ENCODE results near the gene PDCD7. TPM values are rescaled to one million over a fixed set of nuclear protein-coding genes. Genes with fewer than 3 reads are reported as not detected.
A peak's percentile ranks its signal among the peaks of the same experiment; 100 is the strongest.

The PDCD7 gene
- total and polyA plus RNA-seq, 12 donors: 9.0 to 25.1 (median 15.9) TPM

DNA sequence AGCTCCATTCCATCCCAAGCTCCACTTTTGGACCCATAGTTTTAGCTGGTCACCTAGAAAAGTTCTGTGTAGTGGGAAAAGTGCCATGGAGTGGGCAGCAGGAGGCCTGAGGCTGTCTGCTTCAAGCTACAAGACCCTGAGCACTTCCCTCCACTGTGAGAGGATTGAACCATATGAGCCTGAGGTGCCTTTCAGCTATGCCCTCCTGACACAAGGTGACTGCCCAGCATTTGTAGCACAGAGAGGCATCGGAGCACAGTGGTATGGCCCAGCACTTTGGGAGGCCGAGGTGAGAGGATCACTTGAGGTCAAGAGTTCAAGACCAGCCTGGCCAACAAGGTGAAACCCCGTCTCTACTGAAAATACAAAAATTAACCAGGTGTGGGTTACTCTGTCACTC is 61.0 kb downstream of the PDCD7 start:
- 85 to 95% methylated on average over 3 of the region's 3 CpGs for WGBS, 2 donors
- ATAC-seq (no peak), DNase-seq (no peak)
- intact Hi-C loops (cut with DNase I): no loop called here
- Histone ChIP-seq H3K4me3 (no peak overlapping the region), H3K27ac (peak overlapping the region in 9 of 10 donors; percentile 46 to 92 (median 84)), H3K9me3 (no peaks in the 10 kb centered on the region), H3K4me1 (peaks cover 28 to 76% (median 58%) of the 10 kb centered on the region in 9 donors), H3K27me3 (peaks cover 0 to 25% (median 4%) of the 10 kb centered on the region in 7 donors), H3K36me3 (no peaks in the 10 kb centered on the region)
- TF ChIP-seq, protein P1, sequence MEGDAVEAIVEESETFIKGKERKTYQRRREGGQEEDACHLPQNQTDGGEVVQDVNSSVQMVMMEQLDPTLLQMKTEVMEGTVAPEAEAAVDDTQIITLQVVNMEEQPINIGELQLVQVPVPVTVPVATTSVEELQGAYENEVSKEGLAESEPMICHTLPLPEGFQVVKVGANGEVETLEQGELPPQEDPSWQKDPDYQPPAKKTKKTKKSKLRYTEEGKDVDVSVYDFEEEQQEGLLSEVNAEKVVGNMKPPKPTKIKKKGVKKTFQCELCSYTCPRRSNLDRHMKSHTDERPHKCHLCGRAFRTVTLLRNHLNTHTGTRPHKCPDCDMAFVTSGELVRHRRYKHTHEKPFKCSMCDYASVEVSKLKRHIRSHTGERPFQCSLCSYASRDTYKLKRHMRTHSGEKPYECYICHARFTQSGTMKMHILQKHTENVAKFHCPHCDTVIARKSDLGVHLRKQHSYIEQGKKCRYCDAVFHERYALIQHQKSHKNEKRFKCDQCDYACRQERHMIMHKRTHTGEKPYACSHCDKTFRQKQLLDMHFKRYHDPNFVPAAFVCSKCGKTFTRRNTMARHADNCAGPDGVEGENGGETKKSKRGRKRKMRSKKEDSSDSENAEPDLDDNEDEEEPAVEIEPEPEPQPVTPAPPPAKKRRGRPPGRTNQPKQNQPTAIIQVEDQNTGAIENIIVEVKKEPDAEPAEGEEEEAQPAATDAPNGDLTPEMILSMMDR (IDR thresholded peaks at IDR 0.05): no peak

DNA sequence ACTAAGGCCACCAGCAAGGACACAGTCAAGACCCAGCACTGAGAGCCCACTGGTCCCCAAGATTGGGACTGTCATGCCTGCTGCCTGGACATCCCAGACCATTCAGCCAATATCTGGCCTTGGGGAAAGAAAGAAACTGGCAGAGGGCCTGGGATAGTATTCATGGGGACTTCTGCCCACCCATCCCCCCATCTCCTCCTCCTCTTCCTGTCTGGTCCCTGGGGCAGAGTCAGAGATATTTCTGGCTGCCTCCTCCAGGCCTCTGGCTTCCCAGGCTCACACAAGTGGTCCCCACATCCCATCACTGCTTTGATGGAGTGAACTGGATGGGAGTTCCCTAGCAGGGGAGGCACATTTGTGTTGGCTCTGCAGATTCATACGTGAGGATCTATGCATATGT is 61.6 kb downstream of the PDCD7 start:
- peaks cover 28 to 72% (median 58%) of the 10 kb centered on the region in 9 donors for H3K4me1 ChIP-seq
- peaks cover 0 to 25% (median 6%) of the 10 kb centered on the region in 7 donors for H3K27me3 ChIP-seq
- ATAC-seq: peak; percentile 21 to 58 (median 40)
- no peaks in the 10 kb centered on the region for H3K9me3 ChIP-seq
- intact Hi-C loops (cut with DNase I): no loop called here
- TF ChIP-seq, protein P1 (IDR thresholded peaks at IDR 0.05): no peak
- peak in 1 of 2 donors; percentile 79 for DNase-seq
- WGBS, 2 donors: 9 to 37% methylated on average over 1 of the region's 1 CpG
- peak overlapping the region in 9 of 10 donors; percentile 70 to 92 (median 84) for H3K27ac ChIP-seq
- H3K36me3 ChIP-seq: no peaks in the 10 kb centered on the region
- no peak overlapping the region for H3K4me3 ChIP-seq

DNA sequence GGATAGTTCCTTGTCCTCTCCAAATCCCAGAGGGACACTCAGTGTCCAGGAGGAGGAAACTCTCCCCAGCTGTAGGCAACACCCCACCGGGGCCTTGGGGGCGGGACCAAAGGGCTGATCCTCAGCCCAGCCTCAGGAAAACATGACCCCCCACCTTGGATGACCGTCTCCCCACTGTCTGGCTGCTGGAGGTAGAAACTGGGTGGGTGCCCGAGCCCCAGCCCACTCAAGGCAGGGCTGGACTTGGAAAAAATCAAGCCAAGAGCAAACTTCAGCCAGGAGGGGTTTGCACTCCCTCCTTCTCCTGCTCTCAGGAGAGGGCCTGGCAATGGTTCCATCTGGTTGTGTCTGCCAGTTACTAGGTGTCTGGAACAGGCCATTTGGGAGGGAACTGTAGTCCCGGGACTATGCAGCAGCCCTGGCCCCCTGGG is 62.2 kb downstream of the PDCD7 start:
- whole genome bisulfite sequencing, 2 donors: 12 to 16% methylated on average over 5 of the region's 5 CpGs
- intact Hi-C loops (cut with DNase I): no loop called here
- TF ChIP-seq, protein P1 (IDR thresholded peaks at IDR 0.05): no peak
- ATAC-seq: peak; percentile 31 to 80 (median 64)
- H3K27me3 ChIP-seq: peaks cover 0 to 25% (median 4%) of the 10 kb centered on the region in 7 donors
- H3K9me3 ChIP-seq: no peaks in the 10 kb centered on the region
- peaks cover 29 to 66% (median 54%) of the 10 kb centered on the region in 9 donors for H3K4me1 ChIP-seq
- peak overlapping the region; percentile 14 to 92 (median 83) for H3K27ac ChIP-seq
- peak; percentile 73 to 81 for DNase-seq
- H3K36me3 ChIP-seq: no peaks in the 10 kb centered on the region
- H3K4me3 ChIP-seq: no peak overlapping the region

DNA sequence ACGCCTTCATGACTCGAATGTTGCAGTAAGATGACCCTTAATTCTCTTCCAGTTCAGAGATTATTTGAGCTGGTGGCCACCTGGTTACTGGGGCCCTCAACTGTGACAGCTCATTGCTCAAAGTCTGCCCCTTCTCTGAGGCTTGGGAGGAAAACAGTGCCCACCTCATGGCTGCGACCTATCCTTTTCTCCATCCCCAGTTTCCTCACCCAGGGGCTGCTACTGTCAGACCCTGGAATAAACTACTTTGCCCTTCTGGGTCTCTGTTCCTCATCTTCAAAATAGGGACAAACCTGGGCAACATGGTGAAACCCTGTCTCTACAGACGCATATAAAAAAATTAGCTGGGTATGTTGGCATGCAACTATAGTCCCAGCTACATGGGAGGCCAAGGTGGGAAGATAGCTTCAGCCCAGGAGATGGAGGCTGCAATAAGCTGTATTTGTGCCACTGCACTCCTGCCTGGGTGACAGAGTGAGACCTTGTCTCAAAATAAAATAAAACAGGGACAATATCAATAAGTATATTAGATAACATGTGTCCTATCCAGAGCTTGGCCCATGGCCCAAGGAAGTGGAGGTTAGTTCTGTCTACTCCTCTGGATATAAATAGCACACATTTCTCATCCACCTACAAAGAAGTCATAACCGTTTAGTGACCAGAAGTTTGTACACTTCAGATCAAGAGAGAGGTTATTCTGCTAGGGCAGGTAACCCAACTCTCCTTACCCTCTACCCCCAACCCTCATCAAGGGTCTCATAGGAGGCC is 63.6 kb downstream of the PDCD7 start:
- TF ChIP-seq, protein P1 (IDR thresholded peaks at IDR 0.05): no peak
- Histone ChIP-seq H3K27ac (peak overlapping the region; percentile 19 to 92 (median 83)), H3K27me3 (peaks cover 0 to 39% (median 6%) of the 10 kb centered on the region in 7 donors), H3K9me3 (no peaks in the 10 kb centered on the region), H3K4me3 (no peak overlapping the region), H3K4me1 (peaks cover 29 to 68% (median 51%) of the 10 kb centered on the region in 9 donors), H3K36me3 (peaks cover 0 to 2% (median 0%) of the 10 kb centered on the region in 9 donors)
- 62 to 68% methylated on average over 5 of the region's 5 CpGs for WGBS, 2 donors
- ATAC-seq (peak in 3 of 8 donors; percentile 2 to 26 (median 9)), DNase-seq (peak in 1 of 2 donors; percentile 36)
- intact Hi-C loops (cut with DNase I): no loop called here
